Measurements from ENCODE around the gene UBE2O. TPM values are rescaled to one million over a fixed set of nuclear protein-coding genes. Genes with fewer than 3 reads are reported as not detected.

The UBE2O gene
- total RNA-seq, 1 experiment from 2014 or later = 68.9 TPM

GRCh38 chr17:76487451-76488192 lies 34.7 kb upstream of the UBE2O start:
- DNase-seq (ENCODE audit: low spot score) (no peak), ATAC-seq (no peak)
- POLR2A ChIA-PET = no interaction called here
- no peak overlapping the region for H3K4me3 Mint-ChIP-seq
- no peaks in the 10 kb centered on the region for H3K9me3 Mint-ChIP-seq
- H3K27ac Mint-ChIP-seq = no peak overlapping the region
- CTCF ChIA-PET = no interaction called here
- H3K36me3 Mint-ChIP-seq = peaks cover 6% of the 10 kb centered on the region; the same call in 1 of the 2 replicates
- no peaks in the 10 kb centered on the region for H3K27me3 Mint-ChIP-seq (ENCODE audit: low read depth)
- H3K4me1 Mint-ChIP-seq = peaks cover 5% of the 10 kb centered on the region
- TF ChIP-seq ZNF263 (CRISPR knock-in tag; IDR thresholded peaks at IDR 0.05; ENCODE audit: low read depth) (no peak), CDX4 (CRISPR knock-in tag; IDR thresholded peaks at IDR 0.05; ENCODE audit: borderline replicate concordance) (no peak), PRRX2 (CRISPR knock-in tag; IDR thresholded peaks at IDR 0.05) (no peak), GABPB1 (CRISPR knock-in tag; IDR thresholded peaks at IDR 0.05) (no peak), FOXP4 (CRISPR knock-in tag; IDR thresholded peaks at IDR 0.05) (no peak), CTCF (IDR thresholded peaks at IDR 0.05) (no peak), NR1H2 (CRISPR knock-in tag; IDR thresholded peaks at IDR 0.05) (no peak), GRHL2 (CRISPR knock-in tag; IDR thresholded peaks at IDR 0.05; ENCODE audit: insufficient replicate concordance, severe bottlenecking) (no peak), ZNF416 (CRISPR knock-in tag; IDR thresholded peaks at IDR 0.05) (no peak), ZNF281 (CRISPR knock-in tag; IDR thresholded peaks at IDR 0.05) (no peak), CREB1 (CRISPR knock-in tag; IDR thresholded peaks at IDR 0.05) (no peak), ZNF512 (CRISPR knock-in tag; IDR thresholded peaks at IDR 0.05; ENCODE audit: borderline replicate concordance) (no peak), ZNF317 (CRISPR knock-in tag; IDR thresholded peaks at IDR 0.05; ENCODE audit: borderline replicate concordance, low read depth) (no peak), JUN (CRISPR knock-in tag; IDR thresholded peaks at IDR 0.05) (no peak)
- TF ChIP-seq, protein P1, sequence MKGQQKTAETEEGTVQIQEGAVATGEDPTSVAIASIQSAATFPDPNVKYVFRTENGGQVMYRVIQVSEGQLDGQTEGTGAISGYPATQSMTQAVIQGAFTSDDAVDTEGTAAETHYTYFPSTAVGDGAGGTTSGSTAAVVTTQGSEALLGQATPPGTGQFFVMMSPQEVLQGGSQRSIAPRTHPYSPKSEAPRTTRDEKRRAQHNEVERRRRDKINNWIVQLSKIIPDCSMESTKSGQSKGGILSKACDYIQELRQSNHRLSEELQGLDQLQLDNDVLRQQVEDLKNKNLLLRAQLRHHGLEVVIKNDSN (CRISPR knock-in tag; IDR thresholded peaks at IDR 0.05) = no peak
